SU-DHL-6 (cell line): Measurements from ENCODE around the gene SLC9A1.

Experiments
- H2AFZ ChIP-seq: fragments of 200-600 bp; sonication (generic); 2 replicates; pipeline ENCODE4 v1.6.1; 2014; ENCODE audit warnings: low read depth, mild to moderate bottlenecking, moderate library complexity, mixed read lengths, antibody characterized with exemption, low read length; ENCODE audit not compliant: severe bottlenecking
- H3F3A ChIP-seq: fragments of 200-600 bp; shearing (Covaris generic); 2 replicates; pipeline ENCODE4 v1.6.0; 2016; ENCODE audit warnings: antibody characterized with exemption, mild to moderate bottlenecking; ENCODE audit not compliant: insufficient read depth
- H3K27ac ChIP-seq: fragments of 200-600 bp; sonication (generic); 2 replicates; pipeline ENCODE4 v1.5.1; 2016; ENCODE audit warnings: low read depth, mild to moderate bottlenecking, low read length, moderate library complexity, mixed read lengths
- H3K27me3 ChIP-seq: fragments of 200-600 bp; sonication (generic), shearing (Covaris generic); 2 replicates; pipeline ENCODE4 v1.6.0; 2014; ENCODE audit warnings: mild to moderate bottlenecking, low read length
- H3K36me3 ChIP-seq: fragments of 200-600 bp; sonication (generic); 2 replicates; pipeline ENCODE4 v1.6.1; 2014; ENCODE audit warnings: mild to moderate bottlenecking, low read length, mixed read lengths
- H3K4me2 ChIP-seq: fragments of 300-600, 200-600 bp; shearing (Covaris generic), sonication (generic); 2 replicates; pipeline ENCODE4 v1.6.0; 2014; ENCODE audit warnings: low read length, low read depth, mild to moderate bottlenecking; ENCODE audit not compliant: poor library complexity, severe bottlenecking
- H3K4me3 ChIP-seq: fragments of 200-600 bp; sonication (generic); 2 replicates; pipeline ENCODE4 v1.5.1; 2014; ENCODE audit warnings: antibody characterized with exemption, low read length, mild to moderate bottlenecking, mixed read lengths; ENCODE audit not compliant: insufficient read depth, poor library complexity, severe bottlenecking
- H3K79me2 ChIP-seq: fragments of 200-600 bp; sonication (generic); 2 replicates; pipeline ENCODE4 v1.6.1; 2014; ENCODE audit warnings: mild to moderate bottlenecking, low read length, moderate library complexity; ENCODE audit not compliant: insufficient read depth
- H3K9ac ChIP-seq: fragments of 200-600 bp; sonication (generic); 2 replicates; pipeline ENCODE4 v1.7.0; 2014; ENCODE audit warnings: mild to moderate bottlenecking, low read length
- H3K9me2 ChIP-seq: fragments of 200-600 bp; sonication (generic); replicated peaks from 2 replicates; pipeline ENCODE4 v1.6.1; 2014; ENCODE audit warnings: low read length; ENCODE audit not compliant: insufficient read depth
- H3K9me3 ChIP-seq: fragments of 200-600 bp; sonication (generic); 2 replicates; pipeline ENCODE4 v1.6.1; 2014; ENCODE audit warnings: low read length, mixed read lengths; ENCODE audit not compliant: insufficient read depth
- H4K20me1 ChIP-seq: fragments of 200-600 bp; sonication (generic); 2 replicates; pipeline ENCODE4 v1.6.1; 2014; ENCODE audit warnings: low read depth, mild to moderate bottlenecking, antibody characterized with exemption, low read length, moderate library complexity, mixed read lengths
- EZH2phosphoT487 ChIP-seq: fragments of 200-600 bp; sonication (generic), shearing (Covaris generic); conservative IDR thresholded peaks from 2 replicates; pipeline ENCODE4 v1.6.1; 2018; ENCODE audit warnings: mild to moderate bottlenecking, antibody characterized with exemption, low read length, moderate library complexity, mixed read lengths
- TF ChIP-seq, protein P1 (sequence below): fragments of 200-600 bp; sonication (generic); IDR thresholded peaks from one replicate; pipeline ENCODE4 v1.5.1; 2017; ENCODE audit warnings: antibody characterized with exemption, mild to moderate bottlenecking, low read length, moderate library complexity; ENCODE audit not compliant: insufficient read depth, poor library complexity, severe bottlenecking

The SLC9A1 gene

DNA sequence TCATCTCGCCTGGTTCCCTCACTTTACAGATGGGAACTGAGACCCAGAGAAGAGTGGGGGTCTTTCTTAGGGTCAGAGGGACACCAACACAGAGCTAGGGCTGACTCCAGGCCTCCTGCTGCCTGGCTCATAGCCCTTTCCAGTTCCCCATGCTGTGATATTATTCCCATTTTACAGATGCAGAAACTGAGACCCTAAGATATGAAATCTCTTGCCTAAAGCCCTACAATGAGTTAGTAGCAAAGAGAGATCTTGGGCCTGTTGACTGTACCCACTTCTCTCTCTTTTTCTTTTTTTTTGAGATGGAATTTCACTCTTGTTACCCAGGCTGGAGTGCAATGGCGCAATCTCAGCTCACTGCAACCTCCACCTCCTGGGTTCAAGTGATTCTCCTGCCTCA, 49.9 kb downstream of the SLC9A1 start:
- Histone ChIP-seq H3K9me3 (no peaks in the 10 kb centered on the region), H3K4me2 (no peak overlapping the region), H3K9me2 (no peaks in the 10 kb centered on the region), H3K36me3 (no peaks in the 10 kb centered on the region), H2AFZ (no peak overlapping the region), H3K27me3 (no peaks in the 10 kb centered on the region), H4K20me1 (no peaks in the 10 kb centered on the region), H3F3A (peaks cover 6% of the 10 kb centered on the region; the same call in 1 of the 2 replicates), H3K9ac (no peak overlapping the region), H3K4me3 (no peak overlapping the region), H3K27ac (no peak overlapping the region), H3K79me2 (no peaks in the 10 kb centered on the region)
- TF ChIP-seq EZH2phosphoT487, result no peak
- TF ChIP-seq, protein P1, sequence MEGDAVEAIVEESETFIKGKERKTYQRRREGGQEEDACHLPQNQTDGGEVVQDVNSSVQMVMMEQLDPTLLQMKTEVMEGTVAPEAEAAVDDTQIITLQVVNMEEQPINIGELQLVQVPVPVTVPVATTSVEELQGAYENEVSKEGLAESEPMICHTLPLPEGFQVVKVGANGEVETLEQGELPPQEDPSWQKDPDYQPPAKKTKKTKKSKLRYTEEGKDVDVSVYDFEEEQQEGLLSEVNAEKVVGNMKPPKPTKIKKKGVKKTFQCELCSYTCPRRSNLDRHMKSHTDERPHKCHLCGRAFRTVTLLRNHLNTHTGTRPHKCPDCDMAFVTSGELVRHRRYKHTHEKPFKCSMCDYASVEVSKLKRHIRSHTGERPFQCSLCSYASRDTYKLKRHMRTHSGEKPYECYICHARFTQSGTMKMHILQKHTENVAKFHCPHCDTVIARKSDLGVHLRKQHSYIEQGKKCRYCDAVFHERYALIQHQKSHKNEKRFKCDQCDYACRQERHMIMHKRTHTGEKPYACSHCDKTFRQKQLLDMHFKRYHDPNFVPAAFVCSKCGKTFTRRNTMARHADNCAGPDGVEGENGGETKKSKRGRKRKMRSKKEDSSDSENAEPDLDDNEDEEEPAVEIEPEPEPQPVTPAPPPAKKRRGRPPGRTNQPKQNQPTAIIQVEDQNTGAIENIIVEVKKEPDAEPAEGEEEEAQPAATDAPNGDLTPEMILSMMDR, result no peak

DNA sequence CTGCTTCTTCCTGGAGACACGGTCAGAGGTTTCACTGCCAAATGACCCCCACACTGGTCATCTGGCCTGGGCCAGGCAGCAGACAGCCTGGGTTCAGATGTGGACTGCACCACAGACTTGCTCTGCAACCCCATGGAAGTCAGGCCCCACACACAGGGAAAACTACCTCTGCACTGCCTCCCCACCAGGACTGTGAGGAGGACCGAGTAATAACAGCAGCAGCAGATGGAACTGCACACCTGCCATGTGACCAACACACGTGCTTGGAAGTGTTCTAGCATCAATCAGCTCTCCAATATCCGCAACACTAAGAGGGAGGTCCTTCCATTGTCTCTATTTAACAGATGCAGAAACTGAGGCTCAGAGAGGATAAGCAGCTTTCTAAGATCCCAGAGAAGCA, 51.4 kb downstream of the SLC9A1 start:
- no peaks in the 10 kb centered on the region for H3K36me3 ChIP-seq
- H3K4me2 ChIP-seq, result no peak overlapping the region
- H3K79me2 ChIP-seq, result no peaks in the 10 kb centered on the region
- no peaks in the 10 kb centered on the region for H3K9me3 ChIP-seq
- no peak overlapping the region for H3K27ac ChIP-seq
- H4K20me1 ChIP-seq, result no peaks in the 10 kb centered on the region
- TF ChIP-seq, protein P1, result no peak
- no peak for TF ChIP-seq EZH2phosphoT487
- H2AFZ ChIP-seq, result no peak overlapping the region
- H3F3A ChIP-seq, result peaks cover 6% of the 10 kb centered on the region; the same call in 1 of the 2 replicates
- no peaks in the 10 kb centered on the region for H3K27me3 ChIP-seq
- H3K9me2 ChIP-seq, result no peaks in the 10 kb centered on the region
- no peak overlapping the region for H3K9ac ChIP-seq
- H3K4me3 ChIP-seq, result no peak overlapping the region

DNA sequence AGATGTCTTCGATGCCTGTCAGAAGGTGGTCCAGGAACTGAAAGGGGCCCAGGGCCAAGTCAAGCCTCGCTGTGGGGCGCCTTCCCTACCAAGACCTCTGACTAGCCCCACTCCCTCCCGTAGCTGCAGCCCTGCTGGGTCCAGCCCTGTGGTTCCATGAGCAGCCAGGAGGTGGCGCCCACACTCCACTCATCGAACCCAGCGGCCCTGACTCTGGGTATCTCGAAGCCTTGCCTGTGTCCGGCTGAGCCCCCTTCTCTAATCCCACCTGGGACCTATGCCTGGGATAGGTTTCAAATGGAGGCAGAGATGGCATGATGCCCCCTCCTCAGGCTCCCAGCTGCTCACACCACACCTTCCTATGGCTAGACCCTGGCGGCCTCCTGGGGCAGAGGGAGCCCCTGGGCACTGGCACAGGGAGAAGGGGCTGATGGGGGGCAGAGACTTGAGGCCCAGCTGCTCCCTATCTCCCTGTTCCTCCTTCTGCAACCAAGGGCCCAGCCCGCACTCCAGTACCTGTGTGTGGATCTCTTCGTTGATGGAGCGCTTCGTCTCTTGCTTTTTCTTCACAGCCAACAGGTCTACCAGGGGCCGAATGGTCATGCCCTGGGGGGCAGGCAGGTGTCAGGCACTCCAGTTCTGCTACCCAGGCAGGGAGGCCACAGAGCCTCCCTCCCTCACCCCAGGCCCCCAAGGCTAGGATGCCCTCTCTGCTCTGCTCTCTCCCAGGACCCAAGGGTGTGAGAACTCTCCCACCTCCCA, 52.0 kb downstream of the SLC9A1 start:
- Histone ChIP-seq H3K4me2 (no peak overlapping the region), H3K36me3 (no peaks in the 10 kb centered on the region), H3K9ac (no peak overlapping the region)

More for the DNA sequence above, 52.0 kb downstream of the SLC9A1 start:
- Histone ChIP-seq H3K9me3 (no peaks in the 10 kb centered on the region), H4K20me1 (no peaks in the 10 kb centered on the region), H3K4me3 (no peak overlapping the region), H3K9me2 (no peaks in the 10 kb centered on the region), H3K79me2 (no peaks in the 10 kb centered on the region), H3K27me3 (no peaks in the 10 kb centered on the region), H3F3A (peaks cover 6% of the 10 kb centered on the region; the same call in 1 of the 2 replicates), H3K27ac (no peak overlapping the region), H2AFZ (no peak overlapping the region)
- TF ChIP-seq EZH2phosphoT487, result no peak
- TF ChIP-seq, protein P1, result peak; percentile 94
